Fibroblast of lung (primary cell): Measurements from ENCODE around the gene TSHZ1. TPM values are rescaled to one million over a fixed set of nuclear protein-coding genes. Genes with fewer than 3 reads are reported as not detected.

ENCODE experiments used
- DNase-seq, 2 donors: peaks; one replicate each; pipeline versions ENCODE4 v3.0.0 to v3.0.0-alpha.2; 2010; ENCODE audit warnings: low read depth in 2 of 2
- H2AFZ ChIP-seq: 2 replicates; pipeline ENCODE4 v1.5.1; 2012; ENCODE audit warnings: low read length, control low read depth, inconsistent platforms
- H3K27ac ChIP-seq: 2 replicates; pipeline ENCODE4 v1.5.1; 2011; ENCODE audit warnings: low read length, control low read depth; ENCODE audit not compliant: insufficient read depth
- H3K27me3 ChIP-seq: 2 replicates; pipeline ENCODE4 v1.5.1; 2011; ENCODE audit warnings: mild to moderate bottlenecking, low read length; ENCODE audit not compliant: control insufficient read depth, insufficient read depth
- H3K36me3 ChIP-seq: 2 replicates; pipeline ENCODE4 v1.5.1; 2011; ENCODE audit warnings: low read length; ENCODE audit not compliant: control insufficient read depth, insufficient read depth
- H3K4me1 ChIP-seq: 2 replicates; pipeline ENCODE4 v1.5.1; 2011; ENCODE audit warnings: low read length; ENCODE audit not compliant: control insufficient read depth, insufficient read depth; ENCODE audit errors: extremely low read depth
- H3K4me2 ChIP-seq: 2 replicates; pipeline ENCODE4 v1.5.1; 2011; ENCODE audit warnings: low read length, control low read depth; ENCODE audit not compliant: insufficient read depth; ENCODE audit errors: extremely low read depth
- H3K4me3 ChIP-seq, 4 experiments: fragments of 200-600 bp in 1 of 4; sonication (generic) in 1 of 4; replicated peaks in 1 of 4; 2 replicates each; pipeline ENCODE4 v1.5.1; 2011 to 2016; ENCODE audit warnings: low read length in 4 of 4, low read depth in 3 of 4, mild to moderate bottlenecking in 3 of 4, control low read depth in 2 of 4, inconsistent platforms in 1 of 4, mixed read lengths in 1 of 4; ENCODE audit not compliant: insufficient read depth in 1 of 4; ENCODE audit errors: control extremely low read depth in 1 of 4
- H3K79me2 ChIP-seq: 2 replicates; pipeline ENCODE4 v1.5.1; 2012; ENCODE audit warnings: mild to moderate bottlenecking, low read length, inconsistent platforms; ENCODE audit not compliant: control insufficient read depth, insufficient read depth
- H3K9ac ChIP-seq: 2 replicates; pipeline ENCODE4 v1.5.1; 2011; ENCODE audit warnings: mild to moderate bottlenecking, low read length, control low read depth; ENCODE audit not compliant: insufficient read depth
- H3K9me3 ChIP-seq: 2 replicates; pipeline ENCODE4 v1.5.1; 2012; ENCODE audit warnings: low read depth, low read length; ENCODE audit not compliant: control insufficient read depth, insufficient read depth
- H4K20me1 ChIP-seq: 2 replicates; pipeline ENCODE4 v1.5.1; 2011; ENCODE audit warnings: low read length; ENCODE audit not compliant: control insufficient read depth, insufficient read depth; ENCODE audit errors: extremely low read depth
- CTCF ChIP-seq, 2 donors: IDR thresholded peaks in 1 of 2; conservative IDR thresholded peaks in 1 of 2; 1 replicate in 1 of 2; 2 replicates in 1 of 2; pipeline ENCODE4 v1.5.1; 2011 to 2012; ENCODE audit warnings: low read length in 2 of 2, control low read depth in 1 of 2, inconsistent platforms in 1 of 2, low read depth in 1 of 2, mild to moderate bottlenecking in 1 of 2
- EZH2 ChIP-seq: IDR thresholded peaks from 2 replicates; pipeline ENCODE4 v1.5.1; 2012; ENCODE audit warnings: low read length, control low read depth, mild to moderate bottlenecking; ENCODE audit errors: missing control alignments
- polyA plus RNA-seq, 2 donors: library from polyadenylated mRNA; depleted of rRNA in 1 of 2; stranded (reverse) in 1 of 2; unstranded in 1 of 2; fragments of >200 nt; gene quantifications; 2 replicates each; pipeline ENCODE4 v1.2.1, GENCODE V29; 2011 to 2012; ENCODE audit warnings: missing spikeins in 1 of 2
- total RNA-seq: library from RNA; depleted of rRNA; stranded (reverse); fragments of >200 nt; gene quantifications from 2 replicates; pipeline ENCODE4 v1.2.1, GENCODE V29; 2014

Gene TSHZ1
- total and polyA plus RNA-seq, 2 donors (not counting 1 experiment from before 2014, with no cell fraction given) = 4.3 TPM

- Histone ChIP-seq H3K36me3 (no peaks in the 10 kb centered on the region), H3K9ac (no peak overlapping the region), H3K4me1 (peaks cover 10% of the 10 kb centered on the region), H3K27me3 (no peaks in the 10 kb centered on the region), H4K20me1 (no peaks in the 10 kb centered on the region), H3K27ac (no peak overlapping the region), H2AFZ (no peak overlapping the region), H3K79me2 (peaks cover 33% of the 10 kb centered on the region), H3K4me2 (peak overlapping the region; percentile 72), H3K9me3 (no peaks in the 10 kb centered on the region), H3K4me3 (peak overlapping the region in 2 of 4 experiments; percentile 72 to 73)
- no peak for TF ChIP-seq CTCF (conservative IDR thresholded peaks at IDR 0.05 in 1 of 2, IDR thresholded peaks at IDR 0.05 in 1 of 2; ENCODE audit: low read depth in 1 of 2, low read length in 2 of 2)
- TF ChIP-seq EZH2 = no peak
- peak; percentile 65 to 86 for DNase-seq
Observed at GRCh38 chr18:75213611-75214331, 3.2 kb downstream of the TSHZ1 start.

GRCh38 chr18:75214332-75214690 lies 3.7 kb downstream of the TSHZ1 start:
- no peak overlapping the region for H3K27ac ChIP-seq
- no peaks in the 10 kb centered on the region for H3K27me3 ChIP-seq
- H4K20me1 ChIP-seq = no peaks in the 10 kb centered on the region
- H3K79me2 ChIP-seq = peaks cover 33% of the 10 kb centered on the region
- H3K4me1 ChIP-seq = peaks cover 10% of the 10 kb centered on the region
- peak overlapping the region in 1 of 4 experiments; percentile 6 for H3K4me3 ChIP-seq
- no peaks in the 10 kb centered on the region for H3K36me3 ChIP-seq
- no peak for DNase-seq
- H3K9me3 ChIP-seq = no peaks in the 10 kb centered on the region
- H3K9ac ChIP-seq = no peak overlapping the region
- H3K4me2 ChIP-seq = peak overlapping the region; percentile 72
- H2AFZ ChIP-seq = no peak overlapping the region
- TF ChIP-seq EZH2 = no peak
- TF ChIP-seq CTCF (conservative IDR thresholded peaks at IDR 0.05 in 1 of 2, IDR thresholded peaks at IDR 0.05 in 1 of 2; ENCODE audit: low read depth in 1 of 2, low read length in 2 of 2) = no peak

- peaks cover 7% of the 10 kb centered on the region for H3K4me1 ChIP-seq
- no peak for TF ChIP-seq EZH2
- TF ChIP-seq CTCF (conservative IDR thresholded peaks at IDR 0.05 in 1 of 2, IDR thresholded peaks at IDR 0.05 in 1 of 2; ENCODE audit: low read depth in 1 of 2, low read length in 2 of 2) = no peak
- H3K36me3 ChIP-seq = no peaks in the 10 kb centered on the region
- no peak overlapping the region for H3K27ac ChIP-seq
- H3K79me2 ChIP-seq = peaks cover 35% of the 10 kb centered on the region
- H2AFZ ChIP-seq = no peak overlapping the region
- H3K4me3 ChIP-seq = no peak overlapping the region
- DNase-seq = no peak
- no peaks in the 10 kb centered on the region for H4K20me1 ChIP-seq
- H3K27me3 ChIP-seq = no peaks in the 10 kb centered on the region
- H3K9me3 ChIP-seq = no peaks in the 10 kb centered on the region
- no peak overlapping the region for H3K4me2 ChIP-seq
- no peak overlapping the region for H3K9ac ChIP-seq
Observed at GRCh38 chr18:75214766-75215510, 4.3 kb downstream of the TSHZ1 start.
